DLD1 (cell line): ENCODE measurements around the gene RGS19.
"Not testable (repeated sequence)": the region's sequence is repeated elsewhere in the genome, so short reads cannot be mapped to it uniquely, and the experiment has no call there.

Experiments used
- in situ Hi-C: cut with HindIII; loops from 2 replicates; pipeline ENCODE4 v1.10.0; 2017; ENCODE audit warnings: low sequenced_read_pairs

Gene RGS19, protein sequence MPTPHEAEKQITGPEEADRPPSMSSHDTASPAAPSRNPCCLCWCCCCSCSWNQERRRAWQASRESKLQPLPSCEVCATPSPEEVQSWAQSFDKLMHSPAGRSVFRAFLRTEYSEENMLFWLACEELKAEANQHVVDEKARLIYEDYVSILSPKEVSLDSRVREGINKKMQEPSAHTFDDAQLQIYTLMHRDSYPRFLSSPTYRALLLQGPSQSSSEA

DNA sequence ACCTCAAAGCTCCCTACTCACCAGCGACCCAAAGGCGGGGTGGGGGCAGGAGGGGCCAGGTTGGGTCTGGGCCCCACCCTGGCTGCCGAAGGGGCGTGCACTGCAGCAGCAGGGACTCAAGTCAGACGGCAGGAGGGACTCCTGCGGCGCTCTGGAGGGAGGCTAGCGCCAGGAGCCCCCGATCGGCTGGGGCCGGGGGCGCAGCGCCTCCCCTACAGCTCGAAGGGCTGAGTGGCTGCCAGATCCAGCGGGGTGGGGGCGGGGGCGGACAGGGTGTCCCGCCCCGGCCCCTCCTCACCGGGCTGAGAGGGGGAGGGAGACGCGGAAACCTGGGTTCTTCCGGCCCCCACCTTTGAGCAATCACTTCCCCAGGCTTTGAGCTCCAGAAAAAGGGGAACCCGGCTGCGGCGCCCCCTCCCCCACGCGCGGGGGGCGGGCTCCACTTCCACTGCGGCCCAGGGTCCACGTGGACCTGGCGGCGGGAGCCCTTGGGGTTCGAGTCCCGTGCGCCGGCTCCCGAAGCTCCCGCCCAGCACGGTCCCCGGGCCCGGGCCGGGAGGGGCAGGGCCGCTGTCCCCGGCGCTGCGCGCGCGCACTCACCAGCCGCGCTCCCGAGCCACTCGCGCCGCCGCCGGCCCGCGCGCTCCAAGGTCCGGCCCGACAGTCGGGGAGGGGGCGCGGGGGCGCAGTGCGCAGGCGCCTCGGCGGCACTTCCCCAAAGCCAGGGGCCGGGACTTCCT lies at the start of gene RGS19:
TSS of gene RGS19 (minus strand) at position 246 of the 740 bp plus-strand sequence. CDS start 2,632 bp downstream, outside the sequence.
- in situ Hi-C loops, result no loop called here

DNA sequence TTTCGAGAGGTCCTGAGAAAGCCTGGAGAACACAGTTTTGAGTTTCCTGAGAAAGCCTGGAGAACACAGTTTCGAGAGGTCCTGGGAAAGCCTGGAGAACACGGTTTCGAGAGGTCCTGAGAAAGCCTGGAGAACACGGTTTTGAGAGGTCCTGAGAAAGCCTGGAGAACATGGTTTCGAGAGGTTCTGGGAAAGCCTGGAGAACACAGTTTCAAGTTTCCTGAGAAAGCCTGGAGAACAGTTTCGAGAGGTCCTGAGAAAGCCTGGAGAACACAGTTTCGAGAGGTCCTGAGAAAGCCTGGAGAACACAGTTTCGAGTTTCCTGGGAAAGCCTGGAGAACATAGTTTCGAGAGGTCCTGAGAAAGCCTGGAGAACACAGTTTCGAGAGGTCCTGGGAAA lies 44.2 kb upstream of the RGS19 start:
- in situ Hi-C loops, result not testable (repeated sequence)

DNA sequence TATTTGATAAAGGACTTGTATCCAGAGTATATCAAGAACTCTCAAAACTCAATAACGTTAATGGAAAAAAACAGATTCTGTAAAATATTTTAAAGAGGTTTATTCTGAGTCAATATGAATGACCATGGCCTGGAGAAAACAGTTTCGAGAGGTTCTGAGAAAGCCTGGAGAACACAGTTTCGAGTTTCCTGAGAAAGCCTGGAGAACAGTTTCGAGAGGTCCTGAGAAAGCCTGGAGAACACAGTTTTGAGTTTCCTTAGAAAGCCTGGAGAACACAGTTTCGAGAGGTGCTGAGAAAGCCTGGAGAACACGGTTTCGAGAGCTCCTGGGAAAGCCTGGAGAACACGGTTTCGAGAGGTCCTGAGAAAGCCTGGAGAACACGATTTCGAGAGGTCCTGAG lies 43.6 kb upstream of the RGS19 start:
- in situ Hi-C loops, result not testable (repeated sequence)

DNA sequence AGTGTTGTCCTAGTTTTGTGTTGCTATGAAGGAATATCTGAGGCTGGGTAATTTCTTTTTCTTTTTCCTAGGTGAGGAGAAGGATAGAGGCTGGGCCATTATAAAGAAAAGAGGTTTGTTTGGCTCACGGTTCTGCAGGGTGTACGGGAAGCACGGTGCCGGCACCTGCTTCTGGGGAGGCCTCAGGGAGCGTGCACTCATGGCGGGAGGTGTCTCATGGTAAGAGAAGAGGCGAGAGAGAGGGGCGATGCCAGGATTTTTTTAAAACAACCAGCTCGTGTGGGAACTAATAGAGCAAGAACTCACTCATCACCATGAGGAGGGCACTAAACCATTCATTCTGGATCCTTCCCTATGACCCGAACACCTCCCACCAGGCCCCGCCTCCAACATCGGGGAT lies 42.3 kb upstream of the RGS19 start:
- in situ Hi-C loops, result no loop called here

DNA sequence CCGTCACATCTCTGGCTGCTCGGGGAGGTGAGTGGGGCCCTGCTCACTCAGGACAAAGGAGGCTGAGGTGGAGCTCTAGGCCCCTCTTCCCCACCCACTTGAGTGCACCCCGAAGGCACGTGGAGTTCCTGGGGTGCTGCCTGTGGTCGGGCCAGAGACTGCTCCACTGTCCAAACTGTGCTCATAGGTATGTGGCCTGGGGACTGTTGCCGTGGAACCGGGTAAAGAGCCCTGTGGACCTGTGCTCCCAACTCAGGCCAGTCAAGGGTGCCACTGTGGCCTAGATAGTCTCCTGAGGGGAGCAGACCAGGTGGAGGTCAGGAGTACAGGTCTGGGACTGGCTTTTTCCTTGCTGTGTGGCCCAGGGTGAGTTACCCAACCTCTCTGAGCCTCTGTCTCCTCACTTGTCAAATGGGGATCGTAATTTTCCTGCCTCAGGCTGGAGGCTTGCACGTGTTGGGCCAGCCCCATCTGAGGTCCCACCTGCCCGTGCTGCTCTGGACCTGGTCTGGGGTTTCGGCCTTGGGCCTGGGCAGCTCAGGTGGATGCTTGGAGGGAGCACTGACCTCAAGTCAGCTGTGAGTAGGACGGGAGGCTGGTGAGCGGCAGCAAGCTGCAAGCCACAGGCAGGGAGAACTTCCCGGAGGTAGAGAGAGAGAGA lies 40.5 kb upstream of the RGS19 start:
- in situ Hi-C loops, result no loop called here

DNA sequence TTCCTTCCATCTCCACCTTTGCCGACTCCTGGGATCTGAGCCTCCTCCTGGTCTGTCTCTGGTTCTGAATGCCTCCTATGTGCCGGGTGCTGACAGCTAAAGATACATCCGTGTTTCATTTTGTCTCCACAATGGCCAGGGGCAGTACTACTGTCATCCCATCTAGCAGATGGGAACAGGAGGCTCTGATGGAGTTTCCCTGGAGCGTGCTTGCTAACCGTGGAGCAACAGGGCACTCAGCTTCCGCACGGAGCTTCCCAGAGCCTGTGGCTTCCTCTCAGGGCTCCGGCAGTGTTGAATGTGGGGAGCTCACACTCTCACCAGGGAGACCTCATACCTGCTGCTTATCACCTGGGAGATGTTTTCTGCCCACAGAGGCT lies 40.0 kb upstream of the RGS19 start:
- in situ Hi-C loops, result no loop called here

DNA sequence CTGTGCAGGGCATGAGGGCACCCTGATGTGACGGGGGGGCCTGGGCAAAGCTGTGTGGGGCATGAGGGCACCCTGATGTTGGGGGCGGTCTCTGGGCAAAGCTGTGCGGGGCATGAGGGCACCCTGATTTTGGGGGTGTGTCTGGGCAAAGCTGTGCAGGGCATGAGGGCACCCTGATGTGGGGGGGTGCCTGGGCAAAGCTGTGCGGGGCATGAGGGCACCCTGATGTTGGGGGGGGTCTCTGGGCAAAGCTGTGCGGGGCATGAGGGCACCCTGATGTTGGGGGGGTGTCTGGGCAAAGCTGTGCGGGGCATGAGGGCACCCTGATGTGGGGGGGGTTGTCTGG lies 38.1 kb upstream of the RGS19 start:
- in situ Hi-C loops, result not testable (repeated sequence)

DNA sequence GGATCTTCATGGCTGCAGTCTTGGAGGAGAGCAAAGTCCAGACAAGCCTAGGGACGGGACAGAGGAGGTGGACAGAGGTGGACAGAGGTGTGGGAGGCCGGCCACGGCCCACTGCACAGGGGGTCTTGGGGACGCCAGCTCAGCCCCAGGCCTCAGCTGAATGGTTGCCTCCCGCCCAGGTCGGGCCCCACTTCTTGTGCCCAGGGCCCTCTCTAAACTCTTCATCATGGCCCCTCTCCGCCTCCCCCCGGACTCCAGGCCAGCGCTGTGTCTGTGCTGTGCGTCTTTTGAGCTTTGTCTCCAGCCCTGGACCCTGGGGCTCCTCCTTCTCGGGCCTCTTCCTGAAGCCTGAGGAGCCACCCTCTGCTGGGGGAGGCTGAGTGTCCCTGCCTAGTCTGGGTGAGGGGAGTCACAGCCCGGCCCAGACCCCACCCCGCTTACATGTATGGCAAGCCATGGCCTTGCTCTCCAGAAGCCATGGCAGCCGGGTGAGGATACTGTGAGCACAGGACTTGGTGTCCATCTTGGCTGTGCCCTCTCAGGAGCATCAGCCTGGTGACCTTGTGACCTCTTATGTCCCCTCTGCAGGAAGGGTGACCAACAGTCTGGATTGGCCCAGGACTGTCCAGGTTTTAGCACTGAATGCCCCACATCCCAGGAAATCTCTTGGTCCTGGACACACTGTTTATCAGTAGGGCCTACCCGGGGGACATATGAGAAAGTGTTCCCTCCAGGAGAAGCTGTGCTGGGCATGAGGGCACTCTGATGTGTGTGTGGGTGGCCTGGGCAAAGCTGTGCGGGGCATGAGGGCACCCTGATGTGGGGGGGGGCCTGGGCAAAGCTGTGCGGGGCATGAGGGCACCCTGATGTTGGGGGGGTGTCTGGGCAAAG lies 37.5 kb upstream of the RGS19 start:
- in situ Hi-C loops, result no loop called here

DNA sequence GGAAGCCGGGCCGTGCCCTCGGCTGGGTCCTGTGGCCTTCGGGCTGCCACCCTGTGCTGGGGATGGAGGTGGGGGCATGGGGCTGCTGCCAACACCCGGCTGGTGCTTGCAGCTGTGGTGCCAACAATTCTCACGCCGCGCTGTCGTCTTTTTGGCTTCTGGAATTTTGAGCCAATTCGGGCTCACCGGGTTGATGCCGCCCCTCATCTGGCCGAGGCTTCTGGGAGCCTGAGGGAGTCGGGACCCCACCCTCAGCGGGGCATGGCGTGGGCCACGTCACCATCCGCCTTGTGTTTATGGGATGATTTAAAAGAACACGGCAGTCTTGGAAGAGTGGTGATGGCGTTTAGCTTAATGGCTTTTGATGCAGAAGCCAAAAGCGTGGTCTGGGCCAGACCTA lies 36.7 kb upstream of the RGS19 start:
- in situ Hi-C loops, result no loop called here

DNA sequence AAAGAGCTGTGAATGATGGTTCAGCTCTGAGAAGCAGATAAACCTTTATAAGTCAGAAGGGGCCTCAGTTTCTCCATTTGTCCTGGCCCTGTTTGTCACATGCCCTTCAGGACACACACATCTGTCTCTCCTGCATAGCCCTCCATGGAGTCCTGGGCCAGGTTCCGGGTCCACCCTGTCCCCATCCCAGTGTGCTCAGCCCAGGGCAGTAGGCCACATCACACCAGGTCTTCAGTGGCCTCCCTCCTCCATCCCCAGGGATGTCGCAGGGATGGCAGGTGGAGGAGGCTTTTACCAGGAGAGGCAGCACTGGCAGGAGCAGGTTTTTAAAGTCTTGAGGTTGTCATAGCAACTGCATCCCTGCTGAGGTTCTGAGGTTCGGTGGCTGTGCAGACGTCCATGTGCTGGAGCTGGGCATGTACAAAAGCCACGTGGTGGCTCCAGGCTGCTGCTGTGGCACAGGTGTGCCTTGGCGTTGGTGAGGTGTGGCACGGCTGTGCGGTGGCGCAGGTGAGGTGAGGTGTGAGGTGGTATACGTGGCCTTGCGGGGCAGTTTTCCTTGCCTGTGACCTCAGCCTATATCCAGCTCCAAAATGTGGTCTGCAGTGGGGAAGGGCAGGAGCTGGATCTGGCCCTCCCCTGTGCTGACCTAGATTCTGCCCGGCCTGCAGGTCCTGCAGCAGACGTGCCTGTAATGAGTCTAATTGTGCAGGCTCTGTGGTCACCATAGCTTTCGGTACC lies 36.0 kb upstream of the RGS19 start:
- in situ Hi-C loops, result no loop called here

DNA sequence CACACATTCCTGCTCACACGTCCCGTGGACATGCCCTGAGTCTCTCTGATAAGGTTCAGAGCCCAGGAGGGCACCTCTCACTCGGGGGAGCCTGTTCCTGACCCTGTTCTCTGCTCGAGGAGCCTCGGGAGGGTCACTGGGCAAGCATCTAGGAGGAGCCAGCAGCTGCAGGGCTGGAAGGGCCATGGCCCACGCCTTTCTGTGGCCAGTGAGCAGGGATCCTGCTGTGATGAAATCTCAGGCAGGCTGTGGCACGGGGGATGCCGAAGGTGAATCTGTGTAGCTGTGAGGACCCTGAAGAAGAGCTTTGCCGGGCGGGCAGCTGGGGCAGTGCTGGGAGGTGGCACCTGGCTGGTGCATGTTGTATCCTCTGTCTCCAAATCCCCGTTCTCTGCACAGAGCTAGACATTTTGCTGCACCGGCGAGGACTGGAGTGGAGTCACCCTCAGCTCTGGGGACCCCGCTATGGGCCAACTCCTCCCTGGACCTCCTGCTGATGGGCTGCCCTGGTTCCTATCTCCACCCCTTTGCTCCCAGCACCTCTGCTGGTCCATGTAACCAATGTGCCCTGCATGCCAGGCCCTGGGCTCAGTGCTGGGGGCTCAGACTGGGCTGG lies 35.1 kb upstream of the RGS19 start:
- in situ Hi-C loops, result no loop called here

DNA sequence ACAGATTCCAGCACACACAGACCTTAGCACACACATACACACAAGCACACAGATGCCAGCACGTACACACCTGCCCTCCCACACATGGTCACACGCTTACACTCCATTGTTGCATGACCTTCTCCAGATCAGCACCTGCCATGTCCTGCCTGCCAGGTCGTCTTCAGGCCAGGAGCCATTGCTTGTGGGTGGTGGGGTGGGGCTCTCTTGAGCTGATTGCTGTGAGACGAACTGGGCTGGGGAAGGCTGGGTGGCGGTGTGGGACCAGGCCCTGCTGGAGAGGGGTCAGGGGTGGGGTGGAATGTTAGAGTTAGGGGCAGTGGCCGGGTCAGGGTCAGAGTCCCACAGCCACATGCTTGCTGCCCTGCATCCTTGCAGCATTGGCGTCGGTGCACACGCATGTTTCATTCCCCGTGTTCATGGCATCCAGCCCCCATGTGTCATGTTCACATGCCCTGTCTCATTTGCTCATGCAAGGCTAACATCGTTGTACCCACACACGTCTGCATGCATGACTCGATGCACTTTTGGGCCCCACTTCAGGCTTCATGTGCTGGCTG lies 34.6 kb upstream of the RGS19 start:
- in situ Hi-C loops, result no loop called here

DNA sequence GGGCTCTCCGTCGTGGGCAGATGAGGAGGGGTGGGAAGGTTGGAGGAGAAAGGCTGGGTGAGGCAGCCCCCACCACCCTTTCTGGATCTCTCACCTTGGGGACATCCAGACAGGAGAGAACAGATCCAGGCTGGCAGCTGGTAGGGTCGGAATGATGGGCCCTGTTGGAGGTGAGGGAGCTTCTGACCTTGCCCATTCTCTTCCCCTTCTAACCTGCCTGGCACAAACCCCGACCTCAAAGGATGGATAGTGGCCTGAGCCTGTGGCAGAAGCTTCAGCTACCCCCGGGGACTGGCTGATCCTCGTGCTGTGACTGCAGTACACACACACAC lies 34.1 kb upstream of the RGS19 start:
- in situ Hi-C loops, result no loop called here

DNA sequence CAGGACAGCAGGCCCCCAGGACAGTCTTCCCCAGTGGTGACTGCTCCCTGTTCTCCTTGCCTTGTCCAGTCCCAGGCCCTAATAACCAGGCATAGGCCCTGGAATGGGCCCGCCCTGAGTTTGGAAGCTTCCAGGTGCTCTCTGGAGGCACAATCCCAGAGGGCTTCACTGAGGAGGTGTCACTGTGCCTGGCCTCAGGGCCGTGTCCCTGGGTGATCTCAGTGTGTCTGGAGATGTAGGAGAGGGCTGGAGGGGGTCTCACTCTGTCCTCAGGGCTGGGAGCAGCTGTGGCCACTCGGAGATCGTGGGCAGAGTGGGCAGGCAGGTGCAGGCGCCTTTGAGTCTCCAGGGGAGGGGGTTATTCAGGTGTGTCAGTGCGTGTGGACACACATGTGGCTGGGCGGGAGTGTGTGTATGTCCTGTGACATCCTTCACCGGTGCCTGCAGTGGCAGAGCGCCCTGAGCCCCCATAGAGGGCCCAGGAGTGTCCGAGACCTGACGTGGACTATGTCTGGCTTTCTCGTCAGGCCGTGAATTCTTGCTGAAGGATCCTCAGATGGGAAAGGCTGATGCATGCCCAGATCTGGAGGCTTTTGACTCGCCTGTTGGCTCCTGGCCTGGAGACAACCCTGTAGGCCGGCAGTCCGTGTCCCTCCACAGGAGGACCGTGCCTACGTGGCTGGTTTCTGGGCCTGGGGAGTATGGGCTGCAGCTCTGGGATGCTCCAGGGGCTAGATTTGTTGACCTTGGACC lies 33.5 kb upstream of the RGS19 start:
- in situ Hi-C loops, result no loop called here

DNA sequence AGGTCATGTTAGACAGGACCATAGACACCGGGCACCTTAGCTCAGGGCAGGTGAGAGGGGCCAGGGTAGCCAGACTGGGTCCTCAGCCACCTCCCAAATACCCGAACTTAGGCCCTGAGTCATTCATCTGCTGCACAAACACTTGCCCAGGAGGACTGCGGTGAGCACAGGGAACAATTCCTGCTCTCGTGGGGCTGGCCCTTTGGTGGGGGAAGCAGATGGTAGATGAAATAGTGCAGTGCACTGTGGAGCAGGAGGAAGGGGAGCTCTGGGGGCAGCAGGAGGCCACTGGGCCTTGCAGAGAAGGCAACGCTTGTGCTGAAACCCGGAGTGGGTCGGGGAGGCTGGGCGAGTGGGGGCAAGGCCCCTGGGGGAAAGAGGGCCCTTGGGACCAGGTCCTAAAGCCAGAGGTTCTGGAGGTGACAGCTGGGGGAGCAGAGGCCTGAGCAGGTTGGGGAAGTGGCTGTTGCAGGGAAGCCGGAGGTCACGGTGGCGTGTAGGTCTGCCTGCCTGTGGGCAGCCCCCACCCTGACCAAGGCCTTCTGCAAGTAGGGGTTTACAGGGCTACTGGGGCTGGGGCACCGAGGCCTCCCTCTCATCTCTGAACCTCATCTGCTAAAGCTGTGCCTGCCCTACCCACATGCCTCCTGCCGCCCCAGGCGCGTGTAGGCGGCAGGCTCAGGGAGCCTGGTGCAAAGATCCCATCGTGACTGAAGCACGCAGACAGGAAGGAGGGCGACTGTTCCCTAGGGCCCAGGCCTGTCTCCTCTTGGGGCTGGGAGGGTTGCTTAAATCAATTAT lies 32.7 kb upstream of the RGS19 start:
- in situ Hi-C loops, result no loop called here

DNA sequence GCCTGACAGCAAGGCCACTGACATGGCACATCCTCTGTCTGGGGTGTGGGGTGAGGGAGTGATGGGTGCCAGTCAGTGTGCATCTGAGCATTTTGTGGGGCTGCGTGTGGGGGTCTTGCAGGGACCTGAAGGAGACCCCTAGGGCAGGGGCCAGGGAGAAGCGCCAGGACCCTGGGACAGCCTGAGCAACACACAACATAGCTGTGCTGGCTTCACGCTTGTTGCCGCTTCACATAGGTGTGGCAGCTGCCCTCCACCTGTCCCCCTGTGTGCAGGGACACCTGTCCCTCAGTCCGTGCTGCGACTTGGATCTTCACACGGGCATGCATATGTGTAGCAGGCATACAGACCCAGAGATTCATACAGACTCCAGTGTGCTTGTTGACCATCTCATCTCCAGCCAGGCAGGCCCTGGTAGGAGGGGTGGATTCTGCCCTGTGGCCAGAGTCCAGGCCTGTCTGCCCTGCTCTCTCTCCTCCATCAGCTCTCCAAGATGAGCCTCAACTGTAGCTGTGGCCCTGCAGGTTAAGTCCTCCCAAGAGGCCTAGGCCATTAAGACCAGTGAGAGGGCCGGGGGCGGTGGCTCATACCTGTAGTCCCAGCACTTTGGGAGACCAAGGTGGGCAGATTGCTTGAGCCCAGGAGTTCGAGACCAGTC lies 31.2 kb upstream of the RGS19 start:
- in situ Hi-C loops, result no loop called here

DNA sequence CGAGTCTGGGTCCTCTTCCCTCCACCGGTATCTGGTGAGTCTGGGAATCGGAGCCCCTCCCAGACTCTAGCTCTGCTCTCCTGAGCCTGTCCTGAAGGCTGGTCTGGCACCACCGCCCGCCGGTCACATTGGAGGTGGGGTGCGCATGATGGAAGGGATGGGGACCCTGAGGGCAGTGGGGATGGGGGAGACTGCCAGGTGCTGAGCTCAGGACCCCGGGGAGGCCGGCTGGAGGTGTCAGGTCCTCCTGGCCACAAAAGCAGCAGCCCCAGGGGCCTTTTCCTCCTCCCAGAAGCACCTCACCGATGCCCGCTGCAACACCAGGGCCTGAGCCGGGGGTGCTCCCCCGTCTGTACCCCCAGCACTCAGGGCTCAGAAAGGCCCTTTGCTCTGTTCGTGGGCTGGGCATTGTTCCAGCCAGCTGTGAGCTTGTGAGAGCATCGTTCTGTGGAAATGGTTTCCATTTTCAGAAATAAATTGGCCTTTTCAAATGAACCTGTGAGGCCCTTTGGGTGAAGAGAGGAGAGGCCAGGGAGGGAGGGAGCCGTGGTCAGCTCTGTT lies 30.6 kb upstream of the RGS19 start:
- in situ Hi-C loops, result no loop called here
